Measurements from ENCODE around the gene ZSCAN5A. TPM values are rescaled to one million over a fixed set of nuclear protein-coding genes. Genes with fewer than 3 reads are reported as not detected.
A peak's percentile ranks its signal among the peaks of the same experiment; 100 is the strongest.

Gene ZSCAN5A
- total and polyA plus RNA-seq, 9 of the 15 experiments (the other 6 are each of a cell fraction or from before 2014, with no cell fraction given) = 5.8 to 15.3 (median 11.8) TPM

DNA sequence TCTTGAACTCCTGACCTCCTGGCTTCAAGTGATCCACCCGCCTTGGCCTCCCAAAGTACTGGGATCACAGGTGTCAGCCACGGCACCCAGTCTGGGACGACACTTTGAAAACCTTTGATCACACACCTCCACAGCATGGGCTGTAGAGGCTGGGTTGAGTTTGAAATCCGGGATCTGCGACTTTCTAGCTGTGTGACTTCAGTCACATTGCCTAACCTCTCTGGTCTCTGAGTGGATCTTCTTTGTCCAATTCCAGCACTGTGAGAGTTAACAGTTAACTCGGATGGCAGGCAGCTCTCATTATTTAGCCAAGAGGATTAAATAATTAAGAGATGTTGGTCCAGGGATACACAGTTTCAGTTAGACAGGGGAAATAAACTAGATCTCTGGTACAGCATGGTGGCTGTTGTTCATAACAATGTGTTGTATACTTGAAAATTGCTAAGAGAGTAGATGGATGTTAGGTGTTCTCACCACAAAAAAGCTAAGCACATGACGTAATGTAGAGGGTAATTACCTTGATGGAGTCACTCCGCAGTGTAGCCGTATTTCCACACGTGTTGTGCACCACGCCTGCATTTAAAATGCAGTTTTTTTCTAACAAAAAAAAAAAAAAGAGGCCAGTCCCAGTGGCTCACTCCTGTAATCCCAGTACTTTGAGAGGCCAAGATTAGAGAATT is 136.9 kb downstream of the ZSCAN5A start (continued):
- TF ChIP-seq SRSF7 (optimal IDR thresholded peaks at IDR 0.05; ENCODE audit: low read depth, low read length) = no peak
- TF ChIP-seq CBX5 (IDR thresholded peaks at IDR 0.05; ENCODE audit: borderline replicate concordance, low read depth) = no peak
- peak; percentile 35; the same call in 1 of the 2 replicates for TF ChIP-seq ATF7 (IDR thresholded peaks at IDR 0.05)
- TF ChIP-seq HDAC2 (IDR thresholded peaks at IDR 0.05) = peak; percentile 66; the same call in 1 of the 2 replicates
- 0 out of 4 replicates have a peak, but pooled peaks of 1 of the 2 experiments have one; percentile 16 for TF ChIP-seq RCOR1 (IDR thresholded peaks at IDR 0.05; ENCODE audit: borderline replicate concordance in 1 of 2, low read depth in 2 of 2, low read length in 2 of 2)
- TF ChIP-seq BRF1 (IDR thresholded peaks at IDR 0.05; ENCODE audit: borderline replicate concordance, extremely low read depth, insufficient read length) = no peak
- TF ChIP-seq TRIM24 (IDR thresholded peaks at IDR 0.05) = no peak
- no peak for TF ChIP-seq MCM2 (IDR thresholded peaks at IDR 0.05; ENCODE audit: low read depth)
- no peak for TF ChIP-seq NCOA6 (IDR thresholded peaks at IDR 0.05)
- peak; percentile 84 for TF ChIP-seq RBM25 (IDR thresholded peaks at IDR 0.05; ENCODE audit: low read depth, low read length, severe bottlenecking)
- no peak for TF ChIP-seq TCF7L2 (IDR thresholded peaks at IDR 0.05; ENCODE audit: low read depth, low read length)
- no peak for TF ChIP-seq FOXK1 (CRISPR knock-in tag; IDR thresholded peaks at IDR 0.05; ENCODE audit: borderline replicate concordance)
- no peak for TF ChIP-seq KLF10 (CRISPR knock-in tag; IDR thresholded peaks at IDR 0.05)
- TF ChIP-seq E2F3 (CRISPR knock-in tag; IDR thresholded peaks at IDR 0.05) = no peak
- TF ChIP-seq ADNP (tag; IDR thresholded peaks at IDR 0.05) = peak; percentile 69
- TF ChIP-seq KDM1A (IDR thresholded peaks at IDR 0.05) = peak; percentile 33 to 67; a peak in 2 of 4 replicates
- TF ChIP-seq SIN3A (IDR thresholded peaks at IDR 0.05; ENCODE audit: borderline replicate concordance in 2 of 2, control insufficient read depth in 1 of 2, low read depth in 2 of 2, low read length in 2 of 2) = no peak
- no peak for TF ChIP-seq BCL6 (CRISPR knock-in tag; IDR thresholded peaks at IDR 0.05)
- no peak for TF ChIP-seq ZNF146 (CRISPR knock-in tag; IDR thresholded peaks at IDR 0.05; ENCODE audit: unreplicated experiment)
- no peak for TF ChIP-seq GTF2E2 (tag; IDR thresholded peaks at IDR 0.05)
- TF ChIP-seq SREBF2 (CRISPR knock-in tag; IDR thresholded peaks at IDR 0.05) = no peak
- TF ChIP-seq, protein P1, sequence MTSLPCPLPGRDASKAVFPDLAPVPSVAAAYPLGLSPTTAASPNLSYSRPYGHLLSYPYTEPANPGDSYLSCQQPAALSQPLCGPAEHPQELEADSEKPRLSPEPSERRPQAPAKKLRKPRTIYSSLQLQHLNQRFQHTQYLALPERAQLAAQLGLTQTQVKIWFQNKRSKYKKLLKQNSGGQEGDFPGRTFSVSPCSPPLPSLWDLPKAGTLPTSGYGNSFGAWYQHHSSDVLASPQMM (CRISPR knock-in tag; IDR thresholded peaks at IDR 0.05) = no peak
- no peak for TF ChIP-seq HDAC3 (IDR thresholded peaks at IDR 0.05; ENCODE audit: borderline replicate concordance, partially characterized antibody)
- TF ChIP-seq ZNF408 (CRISPR knock-in tag; IDR thresholded peaks at IDR 0.05; ENCODE audit: low read depth) = no peak
- TF ChIP-seq SMARCA5 (IDR thresholded peaks at IDR 0.05) = peak; percentile 67; the same call in 1 of the 2 replicates
- no peak for TF ChIP-seq OTX1 (CRISPR knock-in tag; IDR thresholded peaks at IDR 0.05)
- no peak for TF ChIP-seq NFXL1 (CRISPR knock-in tag; IDR thresholded peaks at IDR 0.05)
- no peak for TF ChIP-seq ZNF696 (CRISPR knock-in tag; conservative IDR thresholded peaks at IDR 0.05)
- no peak for TF ChIP-seq FOXA3 (CRISPR knock-in tag; conservative IDR thresholded peaks at IDR 0.05 in 1 of 2, IDR thresholded peaks at IDR 0.05 in 1 of 2)
- peak; percentile 90 for TF ChIP-seq BCOR (IDR thresholded peaks at IDR 0.05)
- TF ChIP-seq, protein P2, sequence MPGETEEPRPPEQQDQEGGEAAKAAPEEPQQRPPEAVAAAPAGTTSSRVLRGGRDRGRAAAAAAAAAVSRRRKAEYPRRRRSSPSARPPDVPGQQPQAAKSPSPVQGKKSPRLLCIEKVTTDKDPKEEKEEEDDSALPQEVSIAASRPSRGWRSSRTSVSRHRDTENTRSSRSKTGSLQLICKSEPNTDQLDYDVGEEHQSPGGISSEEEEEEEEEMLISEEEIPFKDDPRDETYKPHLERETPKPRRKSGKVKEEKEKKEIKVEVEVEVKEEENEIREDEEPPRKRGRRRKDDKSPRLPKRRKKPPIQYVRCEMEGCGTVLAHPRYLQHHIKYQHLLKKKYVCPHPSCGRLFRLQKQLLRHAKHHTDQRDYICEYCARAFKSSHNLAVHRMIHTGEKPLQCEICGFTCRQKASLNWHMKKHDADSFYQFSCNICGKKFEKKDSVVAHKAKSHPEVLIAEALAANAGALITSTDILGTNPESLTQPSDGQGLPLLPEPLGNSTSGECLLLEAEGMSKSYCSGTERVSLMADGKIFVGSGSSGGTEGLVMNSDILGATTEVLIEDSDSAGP (CRISPR knock-in tag; IDR thresholded peaks at IDR 0.05) = no peak

Measured in K562 (cell line).